Posterior vena cava (tissue), 2 donors: ENCODE results near the gene DOK7. TPM values are rescaled to one million over a fixed set of nuclear protein-coding genes. Genes with fewer than 3 reads are reported as not detected.

Source experiments
- DNase-seq: peaks from one replicate; pipeline ENCODE4 v3.0.0-alpha.2; 2020; ENCODE audit warnings: low spot score
- intact Hi-C, 2 donors: fragments of 100-400 bp; cut with DNase I; formaldehyde crosslinking; loops; one replicate each; pipeline versions ENCODE4 v1.14.1 to v1.14.2; 2022 to 2023
- total RNA-seq, 2 donors: library from RNA; stranded (reverse); fragmentation: NEBNext Ultra II Directional; extraction: Animal tissue kit (Norgen Biotek cat#: 25700); gene quantifications; one replicate each; pipeline ENCODE4 v1.2.1, GENCODE V29; 2021
- donor health status: DM: yes; HTN: yes; CAD: no.
- donor health status: DM: yes; HTN: yes; CAD: no.

Gene DOK7
- total RNA-seq, 2 donors from 2014 or later: 0.14 TPM; not detected in 1

DNA sequence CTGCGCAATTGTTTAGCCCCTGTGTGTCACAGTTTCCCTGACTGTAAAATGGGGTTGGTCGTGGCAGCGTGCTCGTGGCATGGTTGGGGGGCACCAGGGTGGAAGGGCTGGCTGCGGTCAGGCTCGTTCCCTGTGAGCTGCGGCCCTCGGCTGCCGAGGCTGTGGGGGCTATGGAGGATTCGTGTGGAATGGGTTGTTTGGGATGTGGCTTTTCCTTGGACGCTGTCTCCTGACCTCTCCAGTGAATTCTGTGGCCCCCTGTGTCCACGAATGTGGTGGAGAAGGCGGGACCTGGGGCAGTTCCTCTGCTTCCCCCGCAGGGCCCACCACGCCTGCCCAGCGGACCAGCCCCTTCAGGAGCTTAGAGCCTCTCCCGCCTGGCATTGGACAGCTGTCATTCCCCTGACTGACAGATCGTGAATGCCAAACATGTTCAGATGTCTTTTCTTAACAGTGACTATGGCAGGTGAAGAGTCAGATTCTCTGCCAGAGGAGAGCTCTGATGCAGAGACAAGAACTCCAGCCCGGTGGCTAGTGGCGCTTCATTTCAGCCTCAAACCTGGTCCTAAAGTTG is 38.5 kb upstream of the DOK7 start:
- intact Hi-C loops: loop anchor here in 1 of 2 donors (5.0 kb wide), 1 partner anchor 1418 kb away; no protein-coding TSS in a partner anchor
- no peak for DNase-seq

DNA sequence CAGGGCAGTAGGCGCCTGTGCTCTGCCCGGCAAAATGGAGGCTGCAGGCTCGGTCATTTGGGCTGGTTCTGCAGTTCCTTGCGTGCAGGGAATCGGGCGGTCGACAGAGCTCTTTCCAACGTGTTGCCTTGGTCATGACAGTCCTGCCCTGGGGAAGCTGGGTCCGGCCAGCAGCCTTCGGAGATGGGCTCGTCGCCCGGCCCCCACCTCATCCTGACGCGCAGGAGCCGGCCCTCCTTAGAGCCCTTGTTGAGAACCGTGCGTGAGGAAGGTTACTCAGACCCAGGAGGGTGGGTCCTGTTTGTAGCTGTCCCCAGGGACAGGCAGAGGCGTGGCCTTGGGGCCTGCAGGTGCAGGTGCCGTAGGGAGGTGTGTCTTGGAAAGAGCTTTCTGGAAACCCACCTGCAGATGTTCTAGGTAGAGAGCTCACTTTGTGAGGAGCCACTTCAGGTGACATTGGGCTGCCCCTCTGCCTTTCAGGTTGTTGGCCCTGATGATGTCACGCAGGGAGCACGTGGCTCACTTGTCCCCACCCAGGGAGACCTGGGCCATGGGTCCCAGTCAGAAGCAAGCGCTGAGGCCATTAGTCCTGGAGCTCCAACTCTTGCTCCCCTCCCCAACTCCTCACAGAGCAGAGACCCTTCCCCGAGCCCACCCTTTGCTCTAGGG is 36.5 kb upstream of the DOK7 start:
- intact Hi-C loops: no loop called here
- DNase-seq: no peak

DNA sequence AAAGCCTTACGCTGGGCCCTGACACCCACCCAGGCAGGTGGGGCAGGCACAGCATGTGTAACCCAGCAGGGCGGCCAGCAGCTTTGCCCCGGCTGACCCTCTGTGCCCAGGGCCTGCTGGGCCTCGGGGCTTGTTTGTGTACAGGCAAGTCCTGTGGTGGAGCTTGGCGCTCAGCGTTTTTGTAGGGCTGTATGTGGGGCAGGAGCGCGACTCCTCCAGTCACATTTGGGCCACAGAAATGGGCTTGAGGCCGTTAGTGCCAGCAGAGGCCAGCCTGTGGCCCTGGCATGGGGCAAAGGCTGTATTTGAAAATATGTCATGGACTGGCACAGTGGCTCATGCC is 36.0 kb upstream of the DOK7 start:
- no peak for DNase-seq
- intact Hi-C loops: no loop called here

DNA sequence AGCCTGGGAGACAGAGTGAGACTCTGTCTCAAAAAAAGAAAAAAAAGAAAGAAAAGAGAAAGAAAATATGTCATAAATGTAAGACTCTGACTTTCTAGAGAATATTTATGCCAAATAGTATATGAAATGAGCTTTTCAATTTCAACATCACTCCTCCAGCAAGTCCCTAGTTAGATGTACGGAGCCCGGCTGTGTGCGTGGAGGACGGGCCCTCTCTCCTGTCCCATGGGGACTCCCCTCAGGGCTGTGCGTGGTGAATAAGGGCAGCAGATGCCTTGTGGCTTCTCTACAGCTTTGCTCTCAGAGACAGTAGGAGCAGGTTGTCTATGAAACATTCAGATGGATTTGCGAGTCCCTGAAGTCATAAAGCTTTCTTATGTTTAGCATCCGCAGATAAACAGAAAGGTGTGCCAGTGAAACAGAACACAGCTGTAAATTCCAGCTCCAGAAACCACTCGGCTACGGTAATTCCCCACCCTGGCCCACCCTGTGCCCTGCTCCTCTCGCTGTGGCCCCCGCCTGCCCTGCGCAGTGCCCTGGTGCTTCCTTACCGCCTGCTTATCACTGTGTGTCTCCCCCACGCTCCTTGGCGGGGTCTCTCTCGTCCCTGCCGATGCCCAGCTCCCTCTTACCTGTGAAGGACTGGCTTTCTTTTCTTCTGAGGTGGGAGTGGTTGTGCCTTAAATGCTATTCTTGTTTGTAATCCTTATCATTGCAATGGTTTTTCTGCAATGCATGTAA is 35.2 kb upstream of the DOK7 start:
- intact Hi-C loops: no loop called here
- no peak for DNase-seq

DNA sequence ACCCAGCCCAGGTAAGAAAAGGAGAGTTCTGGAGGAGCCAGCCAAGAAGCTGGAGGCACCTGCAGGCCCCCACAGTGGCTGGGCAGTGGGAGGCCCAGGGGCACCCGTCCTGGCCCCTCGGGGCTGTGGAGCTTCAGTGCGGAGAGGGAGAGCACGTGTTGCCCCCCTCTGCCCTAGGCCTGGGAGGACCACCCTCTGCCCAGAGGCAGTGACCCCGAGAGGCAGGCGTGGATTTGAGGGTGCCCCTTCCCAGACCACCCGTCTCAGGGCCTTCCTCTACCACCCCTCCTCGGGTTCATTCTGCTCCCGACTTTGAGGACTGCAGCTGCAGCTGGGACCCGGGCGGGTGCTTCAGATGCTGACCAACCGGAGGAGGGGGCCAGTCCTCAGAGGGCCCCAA is 33.5 kb upstream of the DOK7 start:
- DNase-seq: no peak
- intact Hi-C loops: no loop called here

DNA sequence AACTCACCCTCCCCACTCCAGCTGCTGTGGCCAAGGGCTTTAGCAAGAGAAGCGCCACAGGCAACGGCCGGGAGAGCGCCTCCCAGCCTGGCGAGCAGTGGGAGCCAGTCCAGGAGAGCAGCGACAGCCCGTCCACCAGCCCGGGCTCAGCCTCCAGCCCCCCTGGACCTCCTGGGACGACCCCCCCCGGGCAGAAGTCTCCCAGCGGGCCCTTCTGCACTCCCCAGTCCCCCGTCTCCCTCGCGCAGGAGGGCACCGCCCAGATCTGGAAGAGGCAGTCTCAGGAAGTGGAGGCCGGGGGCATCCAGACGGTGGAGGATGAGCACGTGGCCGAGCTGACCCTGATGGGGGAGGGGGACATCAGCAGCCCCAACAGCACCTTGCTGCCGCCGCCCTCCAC is 32.6 kb upstream of the DOK7 start:
- DNase-seq: no peak
- intact Hi-C loops: no loop called here

DNA sequence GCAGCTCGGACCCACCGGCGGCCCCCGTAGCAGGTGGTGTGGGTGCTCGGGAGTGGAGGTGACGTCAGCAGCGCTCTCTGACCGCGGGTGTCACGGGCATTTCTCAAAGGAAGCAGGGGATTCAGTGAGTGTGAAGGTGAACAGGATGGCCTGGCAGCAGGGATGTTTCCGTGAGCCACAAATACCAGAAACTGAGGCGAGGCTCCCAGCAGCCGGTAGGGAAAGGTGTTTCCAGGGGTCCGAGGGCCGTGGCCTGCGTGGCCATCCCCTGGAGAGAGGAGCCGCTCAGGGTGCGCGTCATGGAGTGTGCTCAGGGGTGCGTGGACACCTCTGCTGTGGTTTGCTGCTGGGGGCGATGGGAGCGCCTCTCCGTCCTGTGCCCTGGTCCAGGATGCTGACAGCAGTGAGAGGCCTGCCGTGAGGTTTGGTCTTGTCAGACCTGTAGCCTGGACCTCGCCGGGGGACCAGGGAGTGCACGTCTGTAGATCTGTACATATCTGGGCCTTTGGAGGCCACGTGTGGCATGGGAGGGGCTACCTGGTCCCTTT is 31.6 kb upstream of the DOK7 start:
- no peak for DNase-seq
- intact Hi-C loops: no loop called here

DNA sequence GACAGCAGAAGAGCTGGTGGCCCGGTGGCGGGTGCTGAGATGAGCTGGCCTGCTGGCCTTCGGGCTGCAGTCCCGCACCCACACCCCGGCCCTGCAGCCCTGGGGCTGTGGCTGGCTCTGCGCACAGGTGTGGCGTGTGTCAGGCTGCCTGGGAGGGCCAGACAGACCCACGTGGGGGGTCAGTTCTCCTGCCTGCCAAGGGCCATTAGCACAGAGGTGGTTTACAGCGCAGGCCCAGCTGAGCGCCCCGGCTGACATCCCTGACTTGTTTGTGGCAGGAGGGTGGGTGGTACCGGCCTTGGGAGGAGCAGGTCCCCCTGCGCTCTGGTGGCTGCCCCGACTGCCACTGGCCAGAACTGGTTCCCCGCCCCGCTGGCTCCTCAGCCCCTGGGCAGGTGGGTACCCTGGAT is 30.7 kb upstream of the DOK7 start:
- DNase-seq: no peak
- intact Hi-C loops: no loop called here

DNA sequence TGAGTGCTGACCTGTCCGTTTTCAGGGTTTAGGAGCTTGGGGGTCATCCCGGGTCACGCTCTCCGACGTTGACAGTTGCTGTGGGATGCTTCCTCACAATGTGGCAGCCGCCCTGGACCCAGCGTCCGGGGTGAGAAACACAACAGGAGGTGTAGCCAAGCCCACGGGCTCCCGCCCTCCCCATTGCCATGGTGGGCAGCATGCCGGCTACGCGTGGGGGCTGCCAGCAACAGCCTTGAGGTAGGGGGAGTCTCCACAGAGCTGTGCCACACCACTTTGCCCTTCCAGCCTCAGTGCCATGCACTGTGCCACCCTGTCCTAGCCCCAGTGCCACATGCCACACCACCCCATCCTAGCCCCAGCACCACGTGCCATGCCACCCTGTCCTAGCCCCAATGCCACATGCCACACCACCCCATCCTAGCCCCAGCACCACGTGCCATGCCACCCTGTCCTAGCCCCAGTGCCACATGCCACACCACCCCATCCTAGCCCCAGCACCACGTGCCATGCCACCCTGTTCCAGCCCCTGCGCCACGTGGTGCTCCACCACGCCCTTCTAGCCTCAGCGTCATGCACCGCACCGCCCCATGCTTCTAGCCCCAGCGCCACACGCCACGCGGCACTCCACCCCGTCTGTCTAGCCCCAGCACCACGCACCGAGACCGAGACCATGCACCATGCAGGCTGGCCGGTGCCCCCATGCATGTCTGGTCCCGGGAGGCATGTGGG is 29.8 kb upstream of the DOK7 start:
- DNase-seq: no peak
- intact Hi-C loops: no loop called here

DNA sequence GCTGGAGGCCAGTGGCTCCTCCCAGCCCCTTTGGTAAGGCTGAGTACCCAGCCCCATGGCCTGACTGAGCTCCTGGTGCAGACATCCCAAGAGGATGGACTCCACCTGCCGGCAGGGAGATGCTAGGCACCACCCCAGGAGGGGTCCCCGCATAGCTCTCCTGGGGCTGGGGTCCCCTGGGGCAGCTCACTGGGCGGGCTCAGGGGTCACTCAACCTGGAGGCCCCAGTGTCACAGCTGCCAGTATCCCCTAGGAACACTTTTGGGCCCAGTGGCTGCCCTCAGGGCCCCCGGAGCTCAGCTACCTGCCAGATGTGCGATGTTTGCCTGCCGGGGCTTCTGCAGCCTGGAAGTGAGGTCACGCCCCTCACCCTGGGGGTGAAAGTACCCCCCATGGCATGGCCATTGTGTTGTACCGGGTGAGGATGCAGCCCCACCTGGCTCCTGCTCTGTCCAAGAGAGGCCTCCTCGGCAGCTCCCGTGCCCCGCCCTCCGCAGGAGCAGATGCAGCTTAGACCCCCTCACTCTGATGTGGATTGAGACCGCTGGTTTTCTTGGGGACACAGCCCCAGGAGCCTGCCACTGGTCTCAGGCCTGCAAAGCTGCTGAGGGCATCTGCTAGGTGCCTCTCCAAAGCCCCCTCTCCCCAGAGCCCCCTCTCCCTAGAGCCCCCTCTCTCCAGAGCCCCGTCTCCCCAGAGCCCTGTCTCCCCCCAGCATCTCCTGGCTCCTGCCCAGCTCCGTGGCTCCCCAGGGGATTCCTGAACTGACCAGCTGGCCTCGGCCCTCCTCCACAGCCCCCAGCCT is 28.0 kb upstream of the DOK7 start:
- intact Hi-C loops: no loop called here
- DNase-seq: no peak

DNA sequence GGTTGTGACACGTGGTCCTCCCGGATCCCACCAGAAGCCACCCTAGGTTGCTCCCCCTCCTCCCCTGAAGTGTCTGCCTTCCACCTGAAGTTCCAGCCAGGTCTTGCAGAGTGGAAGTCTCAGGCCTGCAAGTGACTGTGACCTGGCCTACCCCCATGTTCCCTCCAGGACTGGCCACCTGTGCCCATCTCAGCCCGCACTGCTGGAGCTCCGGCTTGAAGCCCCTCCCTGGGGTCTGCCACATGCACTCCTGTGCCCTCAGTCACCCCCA is 27.5 kb upstream of the DOK7 start:
- intact Hi-C loops: no loop called here
- no peak for DNase-seq

DNA sequence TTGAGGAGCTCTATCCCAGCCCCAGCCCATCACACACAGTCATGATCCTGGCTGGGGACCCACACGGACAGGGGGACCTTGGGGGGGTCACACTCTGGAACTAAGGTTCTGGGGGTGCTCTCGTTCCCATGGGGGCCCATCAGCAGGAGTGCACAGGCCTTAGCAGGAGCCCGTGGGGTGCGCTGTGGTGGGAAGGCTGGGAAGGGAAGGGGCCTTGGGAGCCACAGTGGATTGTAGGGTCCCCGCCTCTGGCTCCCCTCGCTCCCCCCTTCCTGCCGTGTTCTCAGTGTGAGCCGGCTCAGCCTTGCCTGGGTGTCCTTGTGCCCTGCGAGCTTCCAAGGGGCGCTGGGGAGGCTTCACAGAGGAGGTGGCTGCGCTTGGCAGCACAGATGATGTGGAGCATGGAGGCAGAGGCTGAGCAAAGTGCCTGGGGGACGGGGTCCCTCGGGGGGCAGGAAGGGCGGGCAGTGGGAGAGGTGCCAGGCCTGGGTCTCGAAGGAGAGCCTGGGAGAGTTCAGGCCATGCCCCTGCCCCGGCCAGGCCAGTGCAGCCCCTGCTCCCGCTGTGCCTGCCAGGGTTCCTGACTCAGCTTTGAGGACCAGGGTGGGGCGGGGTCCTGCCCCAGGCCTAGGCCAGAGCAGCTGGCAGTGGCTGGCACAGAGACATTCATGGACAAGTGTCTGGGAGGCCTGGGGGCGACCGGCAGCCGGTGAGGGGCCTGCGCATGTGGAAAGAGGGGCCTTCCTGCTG is 26.9 kb upstream of the DOK7 start:
- DNase-seq: no peak

DNA sequence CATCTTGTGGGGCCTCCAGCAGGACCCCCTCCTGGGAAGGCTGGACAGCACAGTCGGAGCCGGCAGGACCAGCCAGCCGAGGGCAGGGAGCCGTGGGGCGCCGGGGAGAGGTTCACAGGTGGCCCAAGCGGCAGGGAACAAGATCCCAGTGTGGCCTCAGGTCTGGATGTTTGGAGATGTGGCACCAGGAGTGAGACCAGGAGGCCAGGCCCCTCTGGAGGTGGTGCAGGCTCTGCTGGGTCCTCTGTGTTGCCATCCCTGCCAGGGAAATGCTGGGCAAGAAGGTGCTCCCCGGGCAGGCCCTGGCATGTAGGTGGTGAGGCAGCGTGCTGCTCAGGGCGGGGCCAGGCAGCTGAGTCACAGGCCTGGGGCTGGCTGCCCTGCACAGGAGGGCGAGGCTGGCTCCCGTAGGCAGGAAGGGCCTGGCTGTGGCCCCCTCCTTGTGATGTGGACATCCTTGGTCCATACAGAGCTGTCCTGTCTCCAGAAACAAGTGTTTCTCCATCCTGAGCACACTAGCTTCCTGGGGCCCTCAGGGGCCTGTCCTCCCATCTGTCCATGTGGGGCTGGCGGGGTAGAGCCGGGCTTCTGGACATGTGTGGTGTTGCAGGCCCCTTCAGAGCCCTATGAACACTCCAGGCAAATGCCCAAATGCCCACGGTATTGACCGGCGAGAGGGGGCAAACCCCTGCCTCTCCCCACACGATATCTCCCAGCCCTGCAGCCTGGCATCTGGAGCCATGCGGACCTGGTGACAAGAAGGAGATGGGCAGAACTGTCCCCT is 26.1 kb upstream of the DOK7 start:
- intact Hi-C loops: no loop called here

More for the DNA sequence above, 26.9 kb upstream of the DOK7 start:
- intact Hi-C loops: no loop called here

DNA sequence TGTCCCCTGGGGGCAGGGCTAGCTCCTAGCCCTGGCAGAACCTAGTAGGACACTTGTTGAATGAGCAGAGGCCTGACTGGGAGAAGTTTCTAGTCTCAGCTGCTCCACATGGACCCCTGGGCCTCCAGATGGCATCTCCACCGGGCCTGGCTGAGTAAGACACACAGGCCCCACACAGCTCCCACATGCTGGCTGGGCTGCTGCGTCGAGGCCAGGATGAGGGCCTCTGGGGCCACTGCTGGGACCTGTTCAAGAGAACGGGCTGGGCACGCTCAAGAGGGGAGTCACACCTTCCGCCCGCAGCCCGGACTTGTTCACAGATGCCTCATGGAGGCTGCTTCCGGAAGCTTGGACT is 25.5 kb upstream of the DOK7 start:
- intact Hi-C loops: no loop called here
- DNase-seq: no peak

More for the DNA sequence above, 26.1 kb upstream of the DOK7 start:
- no peak for DNase-seq

DNA sequence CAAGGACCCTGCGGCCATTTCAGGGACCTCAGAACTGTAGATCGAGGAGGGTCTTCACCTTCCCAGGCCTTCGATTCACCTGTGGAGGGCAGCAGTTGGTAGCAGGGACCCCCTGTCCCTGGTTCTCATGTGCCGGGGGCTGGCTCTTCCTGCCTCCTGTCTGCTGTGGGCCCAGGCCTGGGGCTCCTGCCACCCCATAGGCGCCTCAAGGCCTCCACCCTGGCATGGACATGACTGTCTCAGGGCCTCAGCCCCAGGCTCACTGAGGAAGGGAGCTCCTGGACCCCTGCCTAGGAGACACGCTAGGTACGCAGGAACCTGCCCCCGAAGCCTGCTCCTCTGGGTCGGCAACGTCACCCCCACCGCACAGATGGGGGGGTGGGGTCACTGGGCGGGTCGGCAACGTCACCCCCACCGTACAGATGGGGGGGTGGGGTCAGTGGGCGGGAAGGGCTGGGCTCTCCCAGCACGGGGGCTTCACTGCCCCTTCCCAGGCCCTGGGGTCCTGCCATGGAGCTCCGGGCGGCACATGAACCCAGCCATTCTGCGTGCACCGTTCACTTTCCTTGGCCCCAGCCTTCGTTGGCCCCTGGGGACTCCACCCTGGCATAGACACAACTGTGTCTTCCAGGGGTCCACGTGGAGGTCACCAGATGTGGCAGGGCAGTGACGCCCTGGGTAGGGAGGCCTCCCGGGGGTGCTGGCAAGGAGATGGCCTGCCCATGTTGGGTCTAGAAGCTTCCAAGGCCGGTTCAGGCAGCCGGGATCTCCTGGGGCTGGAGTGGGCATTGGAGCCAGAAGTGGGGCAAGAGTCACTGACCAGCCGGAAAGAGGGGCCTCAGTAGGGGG is 24.9 kb upstream of the DOK7 start:
- intact Hi-C loops: no loop called here
- no peak for DNase-seq

DNA sequence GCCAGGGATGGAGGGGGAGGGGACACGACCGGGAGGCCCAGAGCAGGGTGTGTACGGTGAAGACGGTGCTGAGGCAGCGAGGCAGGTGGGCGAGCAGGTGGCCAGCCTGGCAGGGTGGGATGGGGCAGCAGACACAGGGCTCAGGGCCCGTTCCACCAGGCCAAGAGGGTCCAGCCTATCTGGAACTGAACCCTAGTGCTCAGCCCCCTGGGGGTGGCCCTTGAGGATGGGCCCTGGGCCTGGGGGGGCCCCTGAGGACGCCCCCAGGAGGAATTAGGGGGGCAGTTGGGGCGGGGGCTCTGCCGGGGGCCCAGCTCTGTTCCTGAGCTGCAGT is 24.3 kb upstream of the DOK7 start:
- DNase-seq: no peak
- intact Hi-C loops: no loop called here

DNA sequence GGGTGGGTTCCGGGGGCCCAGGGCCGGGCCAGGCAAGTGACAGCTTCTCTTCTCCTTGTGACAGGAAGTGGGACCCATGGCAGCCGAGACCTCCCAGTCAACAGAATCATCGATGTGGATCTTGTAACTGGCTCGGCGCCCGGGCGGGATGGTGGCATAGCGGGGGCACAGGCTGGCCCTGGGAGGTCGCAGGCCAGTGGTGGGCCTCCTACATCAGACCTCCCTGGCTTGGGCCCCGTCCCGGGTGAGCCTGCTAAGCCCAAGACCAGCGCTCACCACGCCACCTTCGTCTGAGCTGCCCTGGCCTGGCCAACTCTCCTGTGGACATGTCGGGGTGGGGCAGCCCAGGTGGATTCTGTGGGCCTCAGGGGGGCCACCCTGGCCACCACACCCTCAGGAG is 23.7 kb upstream of the DOK7 start:
- intact Hi-C loops: no loop called here

More for the DNA sequence above, 23.7 kb upstream of the DOK7 start:
- no peak for DNase-seq
